HepG2 (cell line): ENCODE measurements around the gene DPP7. TPM values are rescaled to one million over a fixed set of nuclear protein-coding genes. Genes with fewer than 3 reads are reported as not detected.

Experiments used
- BCL6 ChIP-seq: IDR thresholded peaks from 2 replicates; pipeline ENCODE4 v1.6.1; 2016; ENCODE audit warnings: missing genetic modification reagents, missing compliant biosample characterization
- CTCF ChIP-seq: sonication (generic); formaldehyde crosslinking; IDR thresholded peaks from 2 replicates; pipeline ENCODE4 v1.5.0; 2020; ENCODE audit warnings: mild to moderate bottlenecking, missing genetic modification reagents, moderate library complexity
- FOXK2 ChIP-seq: fragments of 450-650 bp; IDR thresholded peaks from 2 replicates; pipeline ENCODE4 v1.6.1; 2016
- JUN ChIP-seq: sonication (generic); formaldehyde crosslinking; IDR thresholded peaks from 2 replicates; pipeline ENCODE4 v1.4.0; 2020; ENCODE audit warnings: mild to moderate bottlenecking, missing genetic modification reagents
- MAZ ChIP-seq, 2 experiments: sonication (generic) in 1 of 2; formaldehyde crosslinking in 1 of 2; IDR thresholded peaks; 2 replicates each; pipeline versions ENCODE4 v1.5.0 to v1.6.1; 2012 to 2020; ENCODE audit warnings: low read depth in 2 of 2, mild to moderate bottlenecking in 2 of 2, borderline replicate concordance in 1 of 2, improper control_type of control experiment in 1 of 2, low read length in 1 of 2, missing genetic modification reagents in 1 of 2, moderate library complexity in 1 of 2
- MBD4 ChIP-seq: IDR thresholded peaks from 2 replicates; pipeline ENCODE4 v1.6.1; 2012; ENCODE audit warnings: low read length, inconsistent platforms, borderline replicate concordance
- RERE ChIP-seq: IDR thresholded peaks from 2 replicates; pipeline ENCODE4 v1.6.1; 2016; ENCODE audit warnings: low read depth, missing genetic modification reagents, missing compliant biosample characterization
- SALL2 ChIP-seq: sonication (generic); formaldehyde crosslinking; IDR thresholded peaks from 2 replicates; pipeline ENCODE4 v1.8.1; 2023; ENCODE audit warnings: mild to moderate bottlenecking, missing genetic modification reagents, inconsistent platforms
- SNAI1 ChIP-seq: sonication (generic); formaldehyde crosslinking; IDR thresholded peaks from 2 replicates; pipeline ENCODE4 v1.5.0; 2020; ENCODE audit warnings: mild to moderate bottlenecking, missing genetic modification reagents, borderline replicate concordance
- SNRNP70 ChIP-seq: fragments of 200-400 bp; formaldehyde crosslinking; IDR thresholded peaks from 2 replicates; pipeline ENCODE4 v1.6.1; 2017; ENCODE audit warnings: mild to moderate bottlenecking, low read depth, low read length, moderate library complexity
- SP2 ChIP-seq: sonication (generic); formaldehyde crosslinking; IDR thresholded peaks from 2 replicates; pipeline ENCODE4 v1.5.1; 2020; ENCODE audit warnings: mild to moderate bottlenecking, missing genetic modification reagents
- SPEN ChIP-seq: sonication (generic); formaldehyde crosslinking; IDR thresholded peaks from 2 replicates; pipeline ENCODE4 v1.5.1; 2020; ENCODE audit warnings: low read depth, mild to moderate bottlenecking, missing genetic modification reagents
- ZBTB33 ChIP-seq: sonication (generic); formaldehyde crosslinking; IDR thresholded peaks from 2 replicates; pipeline ENCODE4 v1.4.0; 2020; ENCODE audit warnings: missing genetic modification reagents
- ZFP36L1 ChIP-seq: sonication (generic); formaldehyde crosslinking; IDR thresholded peaks from 2 replicates; pipeline ENCODE4 v1.8.0; 2022; ENCODE audit warnings: mild to moderate bottlenecking, missing genetic modification reagents, moderate library complexity
- ZMYM4 ChIP-seq: sonication (generic); formaldehyde crosslinking; IDR thresholded peaks from 2 replicates; pipeline ENCODE4 v1.8.1; 2023; ENCODE audit warnings: mild to moderate bottlenecking, missing genetic modification reagents
- ZNF12 ChIP-seq: sonication (generic); formaldehyde crosslinking; IDR thresholded peaks from 2 replicates; pipeline ENCODE4 v1.5.0; 2020; ENCODE audit warnings: missing genetic modification reagents
- ZNF224 ChIP-seq: sonication (generic); formaldehyde crosslinking; IDR thresholded peaks from 2 replicates; pipeline ENCODE4 v1.5.0; 2020; ENCODE audit warnings: mild to moderate bottlenecking, missing genetic modification reagents
- ZNF225 ChIP-seq: sonication (generic); formaldehyde crosslinking; IDR thresholded peaks from 2 replicates; pipeline ENCODE4 v1.4.0; 2020; ENCODE audit warnings: mild to moderate bottlenecking, missing genetic modification reagents
- ZNF253 ChIP-seq: sonication (generic); formaldehyde crosslinking; IDR thresholded peaks from 2 replicates; pipeline ENCODE4 v1.8.0; 2022; ENCODE audit warnings: mild to moderate bottlenecking, missing genetic modification reagents, borderline replicate concordance
- ZNF282 ChIP-seq: fragments of 450-650 bp; IDR thresholded peaks from 2 replicates; pipeline ENCODE4 v1.6.1; 2018; ENCODE audit not compliant: partially characterized antibody
- ZNF362 ChIP-seq: sonication (generic); formaldehyde crosslinking; IDR thresholded peaks from 2 replicates; pipeline ENCODE4 v1.4.0; 2020; ENCODE audit warnings: missing genetic modification reagents, mild to moderate bottlenecking, borderline replicate concordance
- ZNF7 ChIP-seq: IDR thresholded peaks from 2 replicates; pipeline ENCODE4 v1.6.1; 2016; ENCODE audit warnings: missing biosample characterization, missing genetic modification reagents
- polyA plus RNA-seq, 8 experiments: library from polyadenylated mRNA; depleted of rRNA in 3 of 8; stranded (reverse) in 7 of 8; unstranded in 1 of 8; fragments of >200 nt; fragmentation: Illumina TruSeq in 4 of 8; extraction: Trizol in 4 of 8; gene quantifications; 2 replicates each; pipeline versions ENCODE4 v1.2.1 to v1.2.3, GENCODE V29; 2011 to 2016; ENCODE audit warnings: low read depth in 4 of 8, missing spikeins in 1 of 8, mixed read lengths in 1 of 8; ENCODE audit not compliant: insufficient read depth in 1 of 8
- total RNA-seq, 5 experiments: library from RNA; depleted of rRNA; stranded (reverse); fragments of >200 nt; fragmentation: Illumina TruSeq; extraction: Trizol; gene quantifications; 2 replicates each; pipeline ENCODE4 v1.2.3, GENCODE V29; 2016; ENCODE audit warnings: low read depth in 1 of 5

Gene DPP7
- total and polyA plus RNA-seq, 2 of the 13 experiments (the other 11 are each of a cell fraction or from before 2014, with no cell fraction given) = 1.2 to 4.5 TPM

GRCh38 chr9:137070906-137071275, 43.6 kb downstream of the DPP7 start (continued):
- no peak for TF ChIP-seq ZNF225 (CRISPR knock-in tag)
- no peak for TF ChIP-seq SNRNP70
- no peak for TF ChIP-seq MBD4
- no peak for TF ChIP-seq ZNF7 (CRISPR knock-in tag)
- peak; percentile 21; the same call in 1 of the 2 replicates for TF ChIP-seq CTCF
- TF ChIP-seq FOXK2 = no peak
- TF ChIP-seq SPEN (CRISPR knock-in tag) = no peak
- TF ChIP-seq ZNF253 = 0 out of 2 replicates have a peak, but pooled peaks have one; percentile 18
- no peak for TF ChIP-seq MAZ (IDR thresholded peaks at IDR 0.05; ENCODE audit: borderline replicate concordance, low read depth, low read length)
- TF ChIP-seq MAZ (CRISPR knock-in tag; IDR thresholded peaks at IDR 0.05; ENCODE audit: low read depth) = no peak
- 0 out of 2 replicates have a peak, but pooled peaks have one; percentile 1 for TF ChIP-seq ZMYM4 (CRISPR knock-in tag)
- no peak for TF ChIP-seq ZNF282
- no peak for TF ChIP-seq ZNF362 (CRISPR knock-in tag)
- no peak for TF ChIP-seq ZNF12
- no peak for TF ChIP-seq ZNF224 (CRISPR knock-in tag)
- TF ChIP-seq SNAI1 (CRISPR knock-in tag) = no peak
- TF ChIP-seq SALL2 (CRISPR knock-in tag) = no peak
- no peak for TF ChIP-seq ZFP36L1 (CRISPR knock-in tag)
- TF ChIP-seq RERE = no peak
- no peak for TF ChIP-seq BCL6
- no peak for TF ChIP-seq ZBTB33 (CRISPR knock-in tag)
- no peak for TF ChIP-seq SP2
- TF ChIP-seq JUN (CRISPR knock-in tag) = no peak
